BLaER1 treated with 17β-estradiol and CSF1 and Interleukin-3, amounts not matched to agents 10 nM and 100 nM (cell line): ENCODE data around the gene HS1BP3.

Experiments used
- H3K27ac ChIP-seq, 11 experiments: shearing (Covaris generic); formaldehyde crosslinking; 2 replicates each; pipeline ENCODE4 v1.8.1; 2022
- H3K27me3 ChIP-seq, 11 experiments: shearing (Covaris generic); formaldehyde crosslinking; 2 replicates each; pipeline ENCODE4 v1.8.1; 2022
- H3K36me3 ChIP-seq, 11 experiments: shearing (Covaris generic); formaldehyde crosslinking; 2 replicates each; pipeline ENCODE4 v1.8.1; 2022
- H3K4me1 ChIP-seq, 10 experiments: shearing (Covaris generic); formaldehyde crosslinking; 2 replicates each; pipeline ENCODE4 v1.8.1; 2022
- H3K4me2 ChIP-seq, 11 experiments: shearing (Covaris generic); formaldehyde crosslinking; 2 replicates each; pipeline ENCODE4 v1.8.1; 2022
- H3K4me3 ChIP-seq, 10 experiments: shearing (Covaris generic); formaldehyde crosslinking; 2 replicates each; pipeline ENCODE4 v1.8.1; 2022
- H3K9ac ChIP-seq, 11 experiments: shearing (Covaris generic); formaldehyde crosslinking; 2 replicates each; pipeline ENCODE4 v1.8.1; 2022
- H3K9me3 ChIP-seq, 11 experiments: shearing (Covaris generic); formaldehyde crosslinking; replicated peaks in 1 of 11; 2 replicates each; pipeline ENCODE4 v1.8.1; 2022
- H4K20me1 ChIP-seq, 11 experiments: shearing (Covaris generic); formaldehyde crosslinking; 2 replicates each; pipeline ENCODE4 v1.8.1; 2022
- Cebpa-rat ChIP-seq, 11 experiments: shearing (Covaris generic); IDR thresholded peaks; 2 replicates each; pipeline ENCODE4 v1.8.1; 2022

The HS1BP3 gene

GRCh38 chr2:20616341-20616871 is 34.5 kb downstream of the HS1BP3 start:
- Histone ChIP-seq H3K4me2 (peak overlapping the region; percentile 66 to 85 (median 76)), H3K27ac (peak overlapping the region in 1 of 11 experiments; percentile 14; a peak in 1 of 22 replicates), H3K9me3 (no peaks in the 10 kb centered on the region), H3K4me1 (peaks cover 41 to 72% (median 57%) of the 10 kb centered on the region in 10 experiments), H3K36me3 (peaks cover 0 to 28% (median 1%) of the 10 kb centered on the region in 11 experiments; a peak in 9 of 22 replicates), H3K4me3 (no peak overlapping the region), H3K27me3 (peaks cover 0 to 2% (median 0%) of the 10 kb centered on the region in 11 experiments; a peak in 1 of 22 replicates), H4K20me1 (peaks cover 0 to 42% (median 14%) of the 10 kb centered on the region in 11 experiments; a peak in 13 of 22 replicates), H3K9ac (peak overlapping the region in 3 of 11 experiments; percentile 33 to 61 (median 57); a peak in 2 of 22 replicates)
- no peak for TF ChIP-seq Cebpa-rat (IDR thresholded peaks at IDR 0.05)

GRCh38 chr2:20615466-20616241 is 35.2 kb downstream of the HS1BP3 start:
- H3K9me3 ChIP-seq, result no peaks in the 10 kb centered on the region
- H3K4me2 ChIP-seq, result peak overlapping the region in 10 of 11 experiments; percentile 20 to 85 (median 76); a peak in 12 of 22 replicates
- no peak for TF ChIP-seq Cebpa-rat (IDR thresholded peaks at IDR 0.05)
- H3K36me3 ChIP-seq, result peaks cover 0 to 21% (median 0%) of the 10 kb centered on the region in 11 experiments; a peak in 6 of 22 replicates
- no peak overlapping the region for H3K9ac ChIP-seq
- H3K4me3 ChIP-seq, result no peak overlapping the region
- H3K4me1 ChIP-seq, result peaks cover 41 to 71% (median 57%) of the 10 kb centered on the region in 10 experiments
- peak overlapping the region in 1 of 11 experiments; percentile 14; a peak in 1 of 22 replicates for H3K27ac ChIP-seq
- no peaks in the 10 kb centered on the region for H3K27me3 ChIP-seq
- peaks cover 0 to 35% (median 14%) of the 10 kb centered on the region in 11 experiments; a peak in 12 of 22 replicates for H4K20me1 ChIP-seq

- H3K4me3 ChIP-seq, result no peak overlapping the region
- no peaks in the 10 kb centered on the region for H3K27me3 ChIP-seq
- peaks cover 0 to 29% (median 13%) of the 10 kb centered on the region in 11 experiments; a peak in 12 of 22 replicates for H4K20me1 ChIP-seq
- H3K4me1 ChIP-seq, result peaks cover 45 to 76% (median 60%) of the 10 kb centered on the region in 10 experiments
- H3K4me2 ChIP-seq, result peak overlapping the region in 2 of 11 experiments; percentile 20 to 85; a peak in 4 of 22 replicates
- no peak for TF ChIP-seq Cebpa-rat (IDR thresholded peaks at IDR 0.05)
- H3K36me3 ChIP-seq, result peaks cover 0 to 15% (median 0%) of the 10 kb centered on the region in 11 experiments; a peak in 6 of 22 replicates
- no peaks in the 10 kb centered on the region for H3K9me3 ChIP-seq
- no peak overlapping the region for H3K9ac ChIP-seq
- H3K27ac ChIP-seq, result no peak overlapping the region
Measured at GRCh38 chr2:20615068-20615465, 35.8 kb downstream of the HS1BP3 start.

- Histone ChIP-seq H3K9ac (no peak overlapping the region), H3K27me3 (no peaks in the 10 kb centered on the region), H3K36me3 (peaks cover 0 to 8% (median 0%) of the 10 kb centered on the region in 11 experiments; a peak in 3 of 22 replicates), H4K20me1 (peaks cover 0 to 26% (median 13%) of the 10 kb centered on the region in 11 experiments; a peak in 12 of 22 replicates), H3K4me1 (peaks cover 42 to 76% (median 60%) of the 10 kb centered on the region in 10 experiments), H3K27ac (no peak overlapping the region), H3K4me3 (no peak overlapping the region), H3K9me3 (no peaks in the 10 kb centered on the region), H3K4me2 (peak overlapping the region in 4 of 11 experiments; percentile 5 to 85 (median 20); a peak in 7 of 22 replicates)
- TF ChIP-seq Cebpa-rat (IDR thresholded peaks at IDR 0.05), result no peak
Measured at GRCh38 chr2:20614201-20615067, 36.5 kb downstream of the HS1BP3 start.

GRCh38 chr2:20612925-20613916 is 37.7 kb downstream of the HS1BP3 start:
- no peak for TF ChIP-seq Cebpa-rat (IDR thresholded peaks at IDR 0.05)
- H3K27ac ChIP-seq, result no peak overlapping the region
- H3K4me3 ChIP-seq, result no peak overlapping the region
- H3K9ac ChIP-seq, result no peak overlapping the region
- peaks cover 30 to 72% (median 55%) of the 10 kb centered on the region in 10 experiments for H3K4me1 ChIP-seq
- H3K27me3 ChIP-seq, result no peaks in the 10 kb centered on the region
- peaks cover 0 to under 1% (median 0%) of the 10 kb centered on the region in 11 experiments; a peak in 1 of 22 replicates for H3K9me3 ChIP-seq
- peak overlapping the region in 5 of 11 experiments; percentile 9 to 33 (median 22); a peak in 5 of 22 replicates for H3K4me2 ChIP-seq
- peaks cover 0 to 15% (median 11%) of the 10 kb centered on the region in 11 experiments; a peak in 12 of 22 replicates for H4K20me1 ChIP-seq
- H3K36me3 ChIP-seq, result no peaks in the 10 kb centered on the region

- Histone ChIP-seq H3K27ac (no peak overlapping the region), H3K36me3 (peaks cover 0 to 3% (median 0%) of the 10 kb centered on the region in 11 experiments; a peak in 1 of 22 replicates), H3K4me3 (no peak overlapping the region), H3K9ac (no peak overlapping the region), H3K4me1 (peaks cover 17 to 58% (median 41%) of the 10 kb centered on the region in 10 experiments), H4K20me1 (peaks cover 0 to 4% (median 1%) of the 10 kb centered on the region in 11 experiments; a peak in 11 of 22 replicates), H3K9me3 (peaks cover 4 to 13% (median 7%) of the 10 kb centered on the region in 11 experiments; a peak in 14 of 22 replicates), H3K27me3 (no peaks in the 10 kb centered on the region), H3K4me2 (no peak overlapping the region)
- TF ChIP-seq Cebpa-rat (IDR thresholded peaks at IDR 0.05), result no peak
Measured at GRCh38 chr2:20611844-20612356, 39.0 kb downstream of the HS1BP3 start.

GRCh38 chr2:20611077-20611843 is 39.6 kb downstream of the HS1BP3 start:
- Histone ChIP-seq H3K36me3 (peaks cover 0 to 3% (median 0%) of the 10 kb centered on the region in 11 experiments; a peak in 1 of 22 replicates), H4K20me1 (no peaks in the 10 kb centered on the region; a peak in 2 of 22 replicates), H3K9me3 (peaks cover 4 to 13% (median 7%) of the 10 kb centered on the region in 11 experiments; a peak in 14 of 22 replicates), H3K9ac (no peak overlapping the region), H3K27ac (no peak overlapping the region), H3K4me1 (peaks cover 10 to 52% (median 35%) of the 10 kb centered on the region in 10 experiments), H3K27me3 (no peaks in the 10 kb centered on the region), H3K4me2 (no peak overlapping the region; a peak in 1 of 22 replicates), H3K4me3 (no peak overlapping the region)
- no peak for TF ChIP-seq Cebpa-rat (IDR thresholded peaks at IDR 0.05)
